Forelimb muscle (tissue), 1 donor: ENCODE measurements around the gene ARSB. TPM values are rescaled to one million over a fixed set of nuclear protein-coding genes. Genes with fewer than 3 reads are reported as not detected.
"Not testable (repeated sequence)": the region's sequence is repeated elsewhere in the genome, so short reads cannot be mapped to it uniquely, and the experiment has no call there.

ENCODE experiments used
- DNase-seq: peaks from one replicate; pipeline ENCODE4 v3.0.0-alpha.2; 2013; ENCODE audit warnings: low read depth
- polyA plus RNA-seq: library from polyadenylated mRNA; unstranded; fragments of 120-200 nt; gene quantifications from one replicate; pipeline ENCODE4 v1.2.1, GENCODE V29; 2013; ENCODE audit not compliant: insufficient read length

Gene ARSB
- polyA plus RNA-seq, 1 donor = 18.4 TPM

DNA sequence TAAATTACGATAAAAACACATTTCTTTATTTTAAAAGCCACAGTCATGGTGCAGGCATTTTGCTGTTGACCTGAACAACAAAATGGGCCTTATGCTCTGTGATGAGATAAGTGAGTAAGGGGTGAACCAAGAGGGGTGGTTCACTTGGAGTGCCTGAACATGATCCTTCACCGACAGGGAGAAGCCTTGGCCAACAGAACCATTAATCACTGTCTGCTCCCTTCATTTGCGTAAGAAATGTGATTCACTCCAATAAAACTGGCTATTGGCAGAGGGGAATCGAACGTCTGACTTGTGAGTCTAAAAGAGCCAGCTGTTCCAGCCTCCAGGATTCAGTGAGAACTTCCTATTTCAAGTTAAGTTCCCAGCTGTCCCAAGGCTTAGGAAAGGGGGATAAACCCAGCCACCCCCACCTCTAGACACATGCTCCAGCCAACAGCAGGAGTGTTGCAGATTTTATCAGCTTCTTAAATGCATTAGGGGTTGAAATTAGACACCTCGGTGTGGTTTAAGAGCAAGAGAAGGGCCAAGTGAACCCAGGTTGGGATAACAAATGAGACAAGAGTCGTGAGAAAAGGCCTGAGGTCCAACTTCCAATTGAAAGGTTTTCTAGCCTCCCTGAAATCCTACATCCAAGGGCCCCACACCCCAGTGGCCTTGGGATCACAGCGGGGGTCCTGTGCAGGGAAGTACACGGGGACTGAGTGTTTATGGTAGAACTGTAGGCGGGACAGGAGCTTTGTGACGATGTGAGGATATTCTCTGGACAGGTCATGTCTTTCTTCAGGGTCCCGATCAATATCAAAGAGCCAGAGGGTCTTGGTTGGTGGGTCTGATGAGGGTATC is 205.1 kb downstream of the ARSB start:
- no peak for DNase-seq

DNA sequence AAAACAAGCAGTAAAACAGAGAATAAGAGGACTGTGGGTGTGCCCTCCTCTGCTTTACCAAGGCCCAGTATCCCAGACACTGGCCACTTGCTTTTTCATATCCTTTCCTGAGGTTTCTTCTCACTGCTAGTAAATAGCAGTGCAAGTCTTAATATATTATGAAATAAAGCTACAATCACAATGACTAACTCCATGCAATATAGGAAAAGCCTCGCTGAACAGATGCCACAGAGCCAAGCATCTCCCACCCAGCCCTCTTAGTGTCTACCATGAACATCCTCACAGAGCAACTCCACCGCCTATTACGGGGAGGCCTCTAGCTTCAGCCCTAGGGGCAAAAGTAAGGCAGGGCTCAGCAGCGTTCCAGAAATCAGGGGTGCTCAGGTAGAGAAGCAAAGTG is 205.8 kb downstream of the ARSB start:
- no peak for DNase-seq

GRCh38 chr5:78778538-78778937 is 206.6 kb downstream of the ARSB start:
- no peak for DNase-seq

DNA sequence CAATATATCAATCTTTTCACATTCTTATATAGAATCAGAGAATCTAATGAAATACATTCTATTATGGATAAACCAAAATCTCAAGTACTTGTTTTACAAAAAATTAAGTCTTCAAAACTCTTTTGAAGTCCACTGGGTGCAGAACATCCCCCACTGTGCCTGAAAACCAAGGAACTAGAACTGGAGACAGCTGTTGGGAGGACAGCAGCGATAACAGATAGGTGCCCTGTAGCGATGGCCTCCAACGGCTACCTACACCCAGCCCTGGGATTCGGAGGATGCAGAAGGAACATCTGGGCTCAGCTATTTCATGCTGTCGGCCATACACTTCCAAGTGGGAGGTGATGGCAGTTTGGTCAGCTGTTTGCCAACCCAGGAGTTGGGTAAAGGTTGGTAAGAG is 207.2 kb downstream of the ARSB start:
- DNase-seq = no peak

DNA sequence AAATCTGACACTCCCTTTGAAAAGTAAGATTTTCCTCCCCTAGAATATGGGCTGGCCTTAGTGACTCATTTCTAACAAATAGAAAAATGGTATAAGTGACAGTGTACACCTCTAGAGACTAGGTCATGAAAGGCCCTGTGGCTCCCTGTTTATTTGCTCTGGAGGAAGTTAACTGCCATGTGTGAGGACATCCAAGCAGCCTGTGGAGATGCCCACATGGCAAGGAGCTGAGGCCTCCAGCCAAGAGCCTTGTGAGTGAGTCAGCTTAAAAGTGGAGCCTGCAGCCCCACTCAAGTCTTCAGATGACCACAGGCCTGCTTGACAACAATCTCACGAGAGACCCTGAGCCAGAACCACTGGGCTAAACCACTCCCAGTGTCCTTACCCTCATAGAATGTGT is 208.5 kb downstream of the ARSB start:
- no peak for DNase-seq

- no peak for DNase-seq
Observed at GRCh38 chr5:78773655-78774054, 211.5 kb downstream of the ARSB start.

GRCh38 chr5:78771260-78772205 is 213.6 kb downstream of the ARSB start:
- no peak for DNase-seq

GRCh38 chr5:78768781-78769380 is 216.2 kb downstream of the ARSB start:
- DNase-seq = no peak

- DNase-seq = no peak
Observed at GRCh38 chr5:78766412-78766762, 218.7 kb downstream of the ARSB start.

DNA sequence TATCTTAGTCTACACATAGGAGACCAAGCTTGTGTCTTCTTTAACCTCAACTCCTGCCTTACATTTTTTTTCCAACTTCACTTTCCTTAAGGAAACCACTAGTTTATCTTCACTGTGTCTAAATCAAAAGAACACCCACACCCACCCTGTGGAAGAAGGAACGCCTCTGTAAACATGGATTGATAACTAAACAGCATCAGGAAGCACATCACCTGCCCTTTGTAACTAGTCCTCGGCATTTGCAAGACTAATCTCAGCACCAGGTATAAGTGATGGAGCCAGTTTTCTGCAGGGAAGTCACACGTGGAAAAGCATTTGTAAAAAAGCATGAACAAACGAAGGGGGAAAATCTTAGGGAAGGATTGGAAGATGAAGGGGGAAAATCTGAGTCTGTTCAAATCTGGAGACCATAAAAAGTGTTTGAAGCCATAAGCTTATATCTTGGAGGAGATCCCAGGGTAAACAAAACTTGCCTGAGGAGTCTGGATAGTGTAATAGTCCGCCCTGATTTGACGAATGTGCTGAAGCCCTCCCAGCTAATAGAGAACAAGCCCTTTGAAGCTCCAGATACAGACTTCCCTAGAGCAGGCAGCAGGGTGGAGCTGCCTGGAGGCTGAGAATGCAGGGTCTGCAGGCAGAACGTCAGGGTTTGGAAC is 219.2 kb downstream of the ARSB start:
- DNase-seq = no peak

DNA sequence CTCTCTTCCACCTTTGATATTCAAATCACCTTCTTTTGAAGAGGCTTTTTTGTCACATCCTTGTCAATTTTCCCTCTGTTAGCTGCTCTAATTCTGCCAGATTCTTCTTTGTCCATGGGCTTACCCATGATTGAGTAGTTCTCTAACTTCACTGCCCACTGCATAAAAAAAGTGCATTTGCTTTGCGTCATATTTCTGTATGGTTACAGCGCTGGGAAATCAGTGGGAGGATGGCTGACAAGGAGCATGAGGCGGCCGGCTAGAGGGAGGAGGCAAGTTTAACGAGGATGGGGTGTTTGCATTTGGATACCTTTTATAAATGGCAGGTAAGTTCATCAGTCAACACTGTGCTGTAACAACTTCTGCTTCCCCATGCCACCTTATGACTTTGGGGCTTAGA is 220.0 kb downstream of the ARSB start:
- no peak for DNase-seq

- no peak for DNase-seq
Observed at GRCh38 chr5:78763659-78764189, 221.4 kb downstream of the ARSB start.

DNA sequence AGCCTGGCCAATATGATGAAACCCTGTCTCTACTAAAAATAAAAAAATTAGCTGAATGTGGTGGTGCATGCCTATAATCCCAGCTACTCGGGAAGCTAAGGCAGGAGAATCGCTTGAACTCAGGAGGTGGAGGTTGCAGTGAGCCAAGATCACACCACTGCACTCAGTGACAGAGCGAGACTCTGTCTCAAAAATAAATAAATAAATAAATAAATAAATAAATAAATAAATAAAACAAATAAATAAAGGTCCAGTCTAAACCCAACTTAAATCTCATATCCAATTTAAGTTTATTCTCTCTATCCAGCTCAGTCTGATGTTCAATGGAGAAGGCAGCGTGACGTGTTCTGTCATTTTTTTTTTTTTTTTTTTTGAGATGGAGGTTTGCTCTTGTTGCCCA is 222.4 kb downstream of the ARSB start:
- DNase-seq = not testable (repeated sequence)

DNA sequence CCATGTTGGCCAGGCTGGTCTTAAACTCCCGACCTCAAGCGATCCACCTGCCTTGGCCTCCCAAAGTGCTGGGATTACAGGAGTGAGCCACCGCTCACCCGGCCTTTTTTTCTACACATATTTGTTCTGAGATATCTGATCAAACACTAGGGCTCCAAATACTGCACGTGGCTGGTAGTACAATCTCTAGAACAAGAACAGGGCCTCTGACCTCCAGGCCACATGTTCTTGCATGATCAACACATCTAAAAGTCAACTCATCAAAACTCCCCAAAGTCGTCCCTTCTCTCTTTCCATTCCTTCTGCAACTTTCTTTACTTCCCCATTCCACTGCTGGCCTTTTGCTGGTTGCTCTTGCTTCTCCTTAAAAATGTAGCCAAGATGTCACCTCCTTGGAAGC is 223.3 kb downstream of the ARSB start:
- no peak for DNase-seq

- no peak for DNase-seq
Observed at GRCh38 chr5:78760770-78761169, 224.3 kb downstream of the ARSB start.

GRCh38 chr5:78760366-78760765 is 224.7 kb downstream of the ARSB start:
- DNase-seq = no peak

GRCh38 chr5:78758169-78758839 is 226.8 kb downstream of the ARSB start:
- DNase-seq = no peak

GRCh38 chr5:78757269-78758053 is 227.6 kb downstream of the ARSB start:
- DNase-seq = no peak

DNA sequence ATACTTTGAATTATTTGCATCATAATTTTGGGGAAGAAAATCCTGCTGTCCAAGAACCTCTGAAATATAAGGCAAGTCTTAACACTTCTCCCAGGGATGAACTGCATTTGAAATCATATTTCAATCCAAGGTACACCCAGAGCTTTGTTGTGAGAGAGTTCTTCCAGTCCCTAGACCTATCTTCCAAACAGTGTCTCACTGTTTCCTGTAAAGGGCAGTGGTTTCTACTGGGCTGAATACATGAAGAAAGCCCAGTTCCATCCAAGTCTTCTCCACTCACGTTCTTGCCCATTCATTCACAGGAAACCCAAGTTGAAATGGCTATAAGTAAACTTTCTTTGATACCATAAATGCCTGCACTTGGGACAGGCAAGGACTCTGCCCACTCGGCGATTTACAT is 228.3 kb downstream of the ARSB start:
- DNase-seq = no peak

- no peak for DNase-seq
Observed at GRCh38 chr5:78755822-78756429, 229.2 kb downstream of the ARSB start.
